ENCODE results near the gene CDK2AP2. TPM values are rescaled to one million over a fixed set of nuclear protein-coding genes. Genes with fewer than 3 reads are reported as not detected.

The CDK2AP2 gene
- total RNA-seq, 4 donors from 2014 or later = 2.1 to 28.7 (median 6.9) TPM

- no peak for DNase-seq
- Histone ChIP-seq H3K27me3 (no peaks in the 10 kb centered on the region), H3K9me3 (no peaks in the 10 kb centered on the region), H3K27ac (no peak overlapping the region), H3K4me3 (no peak overlapping the region), H3K36me3 (no peaks in the 10 kb centered on the region), H3K4me1 (no peaks in the 10 kb centered on the region)
- intact Hi-C loops (cut with DNase I; ENCODE audit: low total_unique reads) = no loop called here
- TF ChIP-seq POLR2A (IDR thresholded peaks at IDR 0.05) = no peak
- no peak for TF ChIP-seq CTCF (IDR thresholded peaks at IDR 0.05)
These were observed 26.2 kb upstream of the CDK2AP2 start for GRCh38 chr11:67534070-67534679.

- H3K4me1 ChIP-seq = no peaks in the 10 kb centered on the region
- no peak overlapping the region for H3K4me3 ChIP-seq
- no peaks in the 10 kb centered on the region for H3K9me3 ChIP-seq
- intact Hi-C loops (cut with DNase I; ENCODE audit: low total_unique reads) = no loop called here
- TF ChIP-seq CTCF (IDR thresholded peaks at IDR 0.05) (no peak), POLR2A (IDR thresholded peaks at IDR 0.05) (no peak)
- no peaks in the 10 kb centered on the region for H3K27me3 ChIP-seq
- DNase-seq = no peak
- H3K36me3 ChIP-seq = no peaks in the 10 kb centered on the region
- H3K27ac ChIP-seq = no peak overlapping the region
These were observed 24.9 kb upstream of the CDK2AP2 start for GRCh38 chr11:67532889-67533288.

GRCh38 chr11:67530282-67530592 lies 22.3 kb upstream of the CDK2AP2 start:
- TF ChIP-seq POLR2A (IDR thresholded peaks at IDR 0.05) = no peak
- TF ChIP-seq CTCF (IDR thresholded peaks at IDR 0.05) = no peak
- no peaks in the 10 kb centered on the region for H3K27me3 ChIP-seq
- no peak overlapping the region for H3K27ac ChIP-seq
- no peaks in the 10 kb centered on the region for H3K36me3 ChIP-seq
- no peak overlapping the region for H3K4me3 ChIP-seq
- no peaks in the 10 kb centered on the region for H3K9me3 ChIP-seq
- intact Hi-C loops (cut with DNase I; ENCODE audit: low total_unique reads) = no loop called here
- no peaks in the 10 kb centered on the region for H3K4me1 ChIP-seq
- DNase-seq = no peak

GRCh38 chr11:67528376-67528775 lies 20.4 kb upstream of the CDK2AP2 start:
- intact Hi-C loops (cut with DNase I; ENCODE audit: low total_unique reads) = no loop called here
- DNase-seq = no peak
- Histone ChIP-seq H3K9me3 (no peaks in the 10 kb centered on the region), H3K27ac (no peak overlapping the region), H3K4me3 (no peak overlapping the region), H3K4me1 (no peaks in the 10 kb centered on the region), H3K36me3 (no peaks in the 10 kb centered on the region), H3K27me3 (no peaks in the 10 kb centered on the region)
- TF ChIP-seq CTCF (IDR thresholded peaks at IDR 0.05) (no peak), POLR2A (IDR thresholded peaks at IDR 0.05) (no peak)

GRCh38 chr11:67525275-67525976 lies 17.5 kb upstream of the CDK2AP2 start:
- Histone ChIP-seq H3K4me1 (no peaks in the 10 kb centered on the region), H3K27ac (no peak overlapping the region), H3K9me3 (no peaks in the 10 kb centered on the region), H3K27me3 (no peaks in the 10 kb centered on the region), H3K36me3 (no peaks in the 10 kb centered on the region), H3K4me3 (no peak overlapping the region)
- DNase-seq = no peak
- intact Hi-C loops (cut with DNase I; ENCODE audit: low total_unique reads) = no loop called here
- TF ChIP-seq POLR2A (IDR thresholded peaks at IDR 0.05) (no peak), CTCF (IDR thresholded peaks at IDR 0.05) (no peak)
